Stimulated activated CD8-positive, alpha-beta memory T cell treated with anti-CD3 and anti-CD28 coated beads, Interleukin-7, amount 100 ng/mL, for 24 hours (primary cell): ENCODE measurements around the gene LRRC8B.
"Not testable (repeated sequence)": the region's sequence is repeated elsewhere in the genome, so short reads cannot be mapped to it uniquely, and the experiment has no call there.

Source experiments
- DNase-seq: peaks from one replicate; pipeline ENCODE4 v3.0.0-alpha.2; 2020; ENCODE audit warnings: low read depth

LRRC8B gene

GRCh38 chr1:89524369-89525168 is at the start of gene LRRC8B:
Gene LRRC8B (plus strand): TSS chr1:89524829. CDS start chr1:89582651, 57,822 bp downstream.
- DNase-seq = peak; percentile 82

- no peak for DNase-seq
Observed at GRCh38 chr1:89475269-89475668, 49.4 kb upstream of the LRRC8B start.

DNA sequence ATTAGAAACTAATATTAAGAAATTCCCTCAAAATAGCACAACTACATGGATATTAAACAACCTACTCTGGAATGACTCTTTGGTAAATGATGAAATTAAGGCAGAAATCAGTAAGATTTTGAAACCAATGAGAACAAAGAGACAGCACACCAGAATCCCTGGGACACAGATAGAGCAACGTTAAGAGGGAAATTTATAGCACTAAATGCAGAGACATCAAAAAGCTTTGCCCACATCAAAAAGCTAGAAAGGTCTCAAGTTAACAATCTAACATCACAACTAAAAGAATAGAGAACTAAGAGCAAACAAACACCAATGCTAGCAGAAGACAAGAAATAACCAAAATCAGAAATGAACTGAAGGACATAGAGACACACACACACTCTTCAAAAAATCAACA is 48.6 kb upstream of the LRRC8B start:
- no peak for DNase-seq

- DNase-seq = peak; percentile 59
Observed at GRCh38 chr1:89483010-89483756, 41.4 kb upstream of the LRRC8B start.

DNA sequence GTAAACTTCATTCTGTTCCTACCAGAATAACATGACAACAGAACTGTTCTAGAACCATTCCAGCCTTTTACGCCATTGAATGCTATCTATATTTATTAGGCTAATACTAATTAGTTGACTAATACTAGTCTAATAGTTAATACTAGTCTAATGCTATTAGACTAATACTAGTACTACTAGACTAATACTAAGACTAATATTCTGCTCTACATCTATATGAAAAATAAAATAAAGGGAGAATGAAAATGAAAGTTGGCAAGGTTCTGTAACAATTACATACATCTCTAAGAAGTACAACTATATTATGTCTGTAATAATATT is 40.9 kb upstream of the LRRC8B start:
- no peak for DNase-seq

- DNase-seq = no peak
Observed at GRCh38 chr1:89484092-89485038, 40.3 kb upstream of the LRRC8B start.

DNA sequence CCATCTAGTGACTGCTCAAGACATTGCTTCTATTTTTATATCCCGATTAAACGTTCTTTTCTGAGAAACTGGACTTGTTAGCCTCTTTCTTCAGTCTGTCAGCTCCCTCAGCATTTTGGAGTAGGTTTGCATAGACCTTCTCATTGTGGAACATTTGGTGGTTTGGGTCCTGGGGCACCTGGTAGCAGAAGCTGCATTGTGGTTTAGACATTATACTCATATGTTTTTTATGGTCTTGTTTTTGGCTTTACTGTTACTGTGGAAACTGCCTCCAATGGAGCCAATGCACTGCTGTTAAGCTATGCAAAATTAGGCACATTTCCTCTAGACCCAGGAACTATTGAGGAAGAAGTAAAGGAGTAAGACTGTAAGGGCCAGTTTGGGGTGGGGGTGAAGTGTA is 36.7 kb upstream of the LRRC8B start:
- DNase-seq = no peak

DNA sequence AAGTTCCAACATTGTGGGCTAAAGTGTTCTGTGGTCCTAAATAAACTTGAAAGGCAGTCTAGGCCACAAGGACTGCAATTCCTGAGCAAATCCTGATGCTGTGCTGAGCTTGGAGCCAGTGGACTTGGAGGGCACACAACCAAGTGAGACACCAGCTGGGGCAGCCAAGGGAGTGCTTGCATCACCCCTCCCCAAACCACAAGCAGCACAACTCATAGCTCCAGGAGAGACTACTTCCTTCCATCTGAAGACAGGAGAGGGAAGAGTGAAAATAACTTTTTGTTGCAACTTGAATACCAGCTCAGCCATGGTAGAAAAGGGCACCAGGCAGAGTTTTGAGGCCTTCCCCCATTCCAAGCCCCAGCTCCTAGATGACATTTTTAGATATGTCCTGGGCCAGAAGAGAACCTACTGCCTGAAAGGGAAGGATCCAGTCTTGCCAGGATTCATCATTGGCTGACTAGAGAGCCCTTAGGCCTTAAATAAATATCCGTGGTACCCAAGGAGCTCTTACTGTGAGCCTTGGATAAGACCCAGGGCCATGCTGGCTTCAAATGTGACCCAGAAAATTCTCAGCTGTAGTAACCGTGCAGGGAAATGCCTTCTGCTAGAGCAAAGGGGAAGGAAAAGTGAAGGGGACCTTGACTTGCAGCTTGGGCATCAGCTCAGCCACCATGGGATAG is 35.4 kb upstream of the LRRC8B start:
- DNase-seq = no peak

DNA sequence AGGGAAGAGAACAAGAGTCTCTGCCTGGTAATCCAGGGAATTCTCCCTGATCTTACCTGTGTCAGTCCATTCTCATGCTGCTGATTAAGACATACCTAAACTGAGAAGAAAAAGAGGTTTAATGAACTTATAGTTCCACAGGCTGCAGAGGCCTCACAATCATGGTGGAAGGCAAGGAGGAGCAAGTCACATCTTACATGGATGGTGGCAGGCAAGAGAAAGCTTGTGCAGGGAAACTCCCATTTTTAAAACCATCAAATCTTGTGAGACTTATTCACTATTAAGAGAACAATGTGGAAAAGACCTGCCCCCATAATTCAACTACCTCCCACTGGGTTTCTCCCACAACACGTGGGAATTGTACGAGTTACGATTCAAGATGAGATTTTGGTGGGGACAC is 34.2 kb upstream of the LRRC8B start:
- no peak for DNase-seq

- DNase-seq = no peak
Observed at GRCh38 chr1:89499320-89499719, 25.3 kb upstream of the LRRC8B start.

DNA sequence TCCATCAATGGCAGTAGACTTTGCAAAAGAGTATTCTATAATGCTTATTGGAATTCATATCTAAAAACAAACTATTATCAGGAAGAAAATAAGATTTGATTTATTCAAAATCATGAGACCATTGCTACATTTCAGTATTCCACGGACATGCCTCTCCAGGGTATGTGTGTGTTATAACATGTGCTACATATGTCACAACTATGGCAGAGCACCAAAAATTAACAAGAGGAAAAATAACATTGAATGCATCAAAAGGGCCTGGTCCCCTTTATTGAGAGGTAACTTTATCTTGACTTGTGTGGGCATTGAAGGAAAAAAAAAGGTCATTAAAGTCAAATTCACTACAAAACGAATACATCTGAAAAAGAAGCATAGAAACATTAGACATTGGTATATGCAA is 22.6 kb upstream of the LRRC8B start:
- DNase-seq = no peak

- DNase-seq = no peak
Observed at GRCh38 chr1:89502895-89503294, 21.7 kb upstream of the LRRC8B start.

DNA sequence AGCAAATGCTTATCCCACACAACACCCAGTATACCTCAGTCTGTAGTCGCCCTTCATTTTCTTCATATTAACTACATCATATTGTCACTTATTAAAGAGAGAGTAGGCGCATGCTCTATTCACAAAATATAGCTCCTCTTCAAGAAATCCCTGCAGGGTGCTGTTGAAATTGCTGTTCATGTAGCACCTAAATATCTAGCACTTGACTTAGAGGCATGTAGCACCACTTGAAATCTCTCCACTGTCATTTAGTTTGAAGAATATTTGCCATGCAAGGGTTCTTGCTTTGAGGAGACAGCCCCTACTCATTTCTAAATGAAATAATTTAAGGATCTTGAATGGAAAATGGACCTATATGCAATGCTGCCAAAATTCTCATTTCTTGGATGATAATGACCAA is 20.9 kb upstream of the LRRC8B start:
- DNase-seq = no peak

DNA sequence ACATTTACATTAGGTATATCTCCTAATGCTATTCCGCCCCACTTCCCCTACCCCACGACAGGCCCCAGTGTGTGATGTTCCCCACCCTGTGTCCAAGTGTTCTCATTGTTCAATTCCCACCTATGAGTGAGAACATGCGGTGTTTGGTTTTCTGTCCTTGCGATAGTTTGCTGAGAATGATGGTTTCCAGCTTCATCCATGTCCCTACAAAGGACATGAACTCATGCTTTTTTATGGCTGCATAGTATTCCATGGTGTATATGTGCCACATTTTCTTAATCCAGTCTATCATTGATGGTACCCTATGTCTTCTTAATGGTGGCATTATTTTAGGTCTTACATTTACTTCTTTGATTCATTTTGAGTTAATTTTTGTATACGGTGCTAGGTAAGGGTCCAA is 14.6 kb upstream of the LRRC8B start:
- DNase-seq = not testable (repeated sequence)

DNA sequence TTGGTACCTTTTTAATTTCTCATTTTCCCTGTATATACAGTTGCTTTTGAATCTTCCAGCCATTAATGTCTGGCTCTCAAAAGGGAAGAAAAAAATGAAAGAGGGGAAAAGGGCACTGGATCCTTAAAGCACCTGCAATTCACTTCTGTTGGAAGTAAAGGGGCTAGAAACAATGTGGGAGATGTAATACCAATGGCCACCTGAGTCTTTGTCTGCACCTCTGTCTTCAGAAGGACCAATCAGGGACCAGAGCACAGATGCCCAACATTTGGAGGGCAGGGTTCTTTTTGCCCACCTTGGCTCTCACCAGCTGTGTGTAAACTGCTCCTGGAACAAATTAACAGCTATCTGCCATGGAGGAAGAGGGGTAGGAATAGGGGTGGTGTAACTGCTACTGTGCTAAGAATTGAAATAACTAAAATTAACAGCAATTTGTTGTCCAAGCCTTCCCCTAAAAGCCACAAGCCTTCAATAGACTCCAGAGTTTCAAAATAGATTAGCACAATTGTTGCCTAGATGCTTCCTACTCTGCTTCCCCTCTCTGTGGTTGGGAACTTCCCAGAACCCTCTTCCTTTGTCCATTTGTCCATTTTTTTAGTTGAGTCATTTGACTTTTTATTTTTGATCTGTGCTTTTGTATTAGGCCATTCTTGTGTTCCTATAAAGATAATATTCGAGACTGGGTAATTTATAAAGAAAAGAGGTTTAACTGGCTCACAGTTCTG is 11.5 kb upstream of the LRRC8B start:
- no peak for DNase-seq

DNA sequence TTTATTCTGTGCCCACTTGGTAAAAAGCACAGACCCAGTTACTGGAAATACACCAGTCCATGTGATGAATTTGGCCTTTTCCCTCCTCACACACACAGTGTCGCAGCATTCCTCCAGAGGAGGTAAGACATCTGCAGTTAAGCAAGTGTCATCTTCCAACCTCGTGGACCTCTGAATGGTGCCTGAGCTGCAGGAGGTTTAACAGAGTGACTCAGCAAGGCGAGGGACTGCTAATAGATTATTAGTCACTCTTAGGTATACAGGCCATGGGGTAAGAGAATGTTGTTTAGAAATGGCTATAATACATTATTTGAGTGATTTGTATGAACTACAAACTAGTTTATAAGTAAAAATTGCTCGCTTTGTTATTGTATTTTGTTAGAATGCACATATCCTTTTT is 8.6 kb upstream of the LRRC8B start:
- no peak for DNase-seq

GRCh38 chr1:89518221-89518631 is 6.4 kb upstream of the LRRC8B start:
- no peak for DNase-seq

GRCh38 chr1:89519779-89520358 is 4.8 kb upstream of the LRRC8B start:
- no peak for DNase-seq

GRCh38 chr1:89521977-89522376 is 2.7 kb upstream of the LRRC8B start:
- not testable (repeated sequence) for DNase-seq

- DNase-seq = no peak
Observed at GRCh38 chr1:89523572-89524368, 859 bp upstream of the LRRC8B start.
